ENCODE data around the gene PIEZO2.

DNA sequence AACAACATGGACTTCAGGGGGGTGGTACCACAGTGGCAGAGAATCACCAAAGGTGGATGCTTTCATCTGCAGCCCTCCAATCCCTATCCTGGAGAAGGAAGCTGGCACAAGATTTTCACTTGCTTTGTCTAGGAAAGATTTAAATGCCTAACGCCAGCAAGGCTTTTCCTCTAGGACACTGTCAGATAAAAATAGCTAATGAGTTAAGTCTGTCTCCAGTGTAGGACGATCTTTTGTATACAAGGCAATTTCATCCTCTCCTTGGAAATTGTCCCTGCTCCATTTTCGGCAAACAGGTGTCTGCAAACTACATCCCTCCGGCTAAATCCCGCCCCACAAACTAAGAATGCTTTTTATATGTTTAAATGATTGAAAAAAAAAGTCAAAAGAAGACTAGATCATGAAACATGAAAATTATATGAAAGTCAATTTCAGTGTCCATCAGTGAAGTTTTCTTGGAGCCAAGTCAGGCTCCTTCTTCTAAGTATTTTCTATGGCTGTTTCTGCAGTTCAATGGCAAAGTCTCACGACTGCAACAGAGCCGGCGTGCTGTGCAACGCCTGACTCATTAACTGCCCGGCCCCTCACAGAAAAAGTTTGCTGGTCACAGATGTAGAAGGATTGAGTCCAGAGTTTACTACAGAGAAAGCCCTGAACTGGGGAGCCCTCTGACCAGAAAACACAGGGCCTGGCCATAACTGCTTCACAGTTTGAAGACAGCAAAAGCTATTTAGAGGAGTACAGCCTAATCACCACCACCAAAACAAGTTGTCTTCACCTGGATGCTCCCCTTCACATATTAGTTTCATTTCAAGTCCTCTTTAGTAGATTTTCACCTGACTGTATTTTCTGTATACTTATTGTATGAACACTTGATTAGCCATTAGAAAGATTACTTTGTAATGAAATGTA lies 52.3 kb downstream of the PIEZO2 start:
- TF ChIP-seq, protein P1, sequence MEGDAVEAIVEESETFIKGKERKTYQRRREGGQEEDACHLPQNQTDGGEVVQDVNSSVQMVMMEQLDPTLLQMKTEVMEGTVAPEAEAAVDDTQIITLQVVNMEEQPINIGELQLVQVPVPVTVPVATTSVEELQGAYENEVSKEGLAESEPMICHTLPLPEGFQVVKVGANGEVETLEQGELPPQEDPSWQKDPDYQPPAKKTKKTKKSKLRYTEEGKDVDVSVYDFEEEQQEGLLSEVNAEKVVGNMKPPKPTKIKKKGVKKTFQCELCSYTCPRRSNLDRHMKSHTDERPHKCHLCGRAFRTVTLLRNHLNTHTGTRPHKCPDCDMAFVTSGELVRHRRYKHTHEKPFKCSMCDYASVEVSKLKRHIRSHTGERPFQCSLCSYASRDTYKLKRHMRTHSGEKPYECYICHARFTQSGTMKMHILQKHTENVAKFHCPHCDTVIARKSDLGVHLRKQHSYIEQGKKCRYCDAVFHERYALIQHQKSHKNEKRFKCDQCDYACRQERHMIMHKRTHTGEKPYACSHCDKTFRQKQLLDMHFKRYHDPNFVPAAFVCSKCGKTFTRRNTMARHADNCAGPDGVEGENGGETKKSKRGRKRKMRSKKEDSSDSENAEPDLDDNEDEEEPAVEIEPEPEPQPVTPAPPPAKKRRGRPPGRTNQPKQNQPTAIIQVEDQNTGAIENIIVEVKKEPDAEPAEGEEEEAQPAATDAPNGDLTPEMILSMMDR (IDR thresholded peaks at IDR 0.05; ENCODE audit: low read length), result no peak
- TF ChIP-seq EZH2 (IDR thresholded peaks at IDR 0.05; ENCODE audit: borderline replicate concordance, low read length), result no peak

All from OCI-LY1 (cell line).